ENCODE measurements around the gene SHKBP1. TPM values are rescaled to one million over a fixed set of nuclear protein-coding genes. Genes with fewer than 3 reads are reported as not detected.
A peak's percentile ranks its signal among the peaks of the same experiment; 100 is the strongest.

The SHKBP1 gene
- total RNA-seq, 1 experiment from 2014 or later, result 92.9 TPM

- H3K27me3 ChIP-seq (ENCODE audit: insufficient read depth, low read length), result peaks cover 10% of the 10 kb centered on the region; the same call in 1 of the 2 replicates
- no peak within 1 kb of the TSS for H3K9ac ChIP-seq (ENCODE audit: extremely low read depth, insufficient read length, low read length)
- H3K79me1 ChIP-seq (ENCODE audit: insufficient read depth, low read depth, low read length, poor library complexity, severe bottlenecking), result no peaks in the 10 kb centered on the region
- no peak within 1 kb of the TSS; a peak in 1 of 7 replicates for H3K27ac Mint-ChIP-seq
- H3K56ac ChIP-seq (ENCODE audit: insufficient read length, low read depth, low read length), result no peak within 1 kb of the TSS
- no peak within 1 kb of the TSS for H2BK20ac ChIP-seq (ENCODE audit: low read depth, low read length, poor library complexity, severe bottlenecking)
- H3K9me3 ChIP-seq (ENCODE audit: control insufficient read depth, low read depth, low read length), result no peaks in the 10 kb centered on the region
- H2BK5ac ChIP-seq (ENCODE audit: insufficient read length, low read length), result no peak within 1 kb of the TSS
- peak within 1 kb of the TSS; percentile 13 for H3K4me2 ChIP-seq (ENCODE audit: insufficient read depth, insufficient read length, low read length)
- no peaks in the 10 kb centered on the region for H4K20me1 ChIP-seq (ENCODE audit: control insufficient read depth, insufficient read depth, insufficient read length)
- no peak within 1 kb of the TSS for H2BK12ac ChIP-seq (ENCODE audit: insufficient read length, low read depth, low read length)
- peak within 1 kb of the TSS; percentile 56 to 76 for H3K4me3 Mint-ChIP-seq
- H4K8ac ChIP-seq (replicated peaks; ENCODE audit: insufficient read length, low read depth, low read length), result no peak within 1 kb of the TSS
- peaks cover 56% of the 10 kb centered on the region for H3K27me3 Mint-ChIP-seq (ENCODE audit: low read depth)
- H2AFZ ChIP-seq (ENCODE audit: low read length), result no peak within 1 kb of the TSS
- peaks cover 37 to 57% of the 10 kb centered on the region in 2 experiments for H3K4me1 Mint-ChIP-seq
- WGBS (ENCODE audit: extremely low coverage, insufficient read length, low lambda C conversion rate), result no CpG with 5 or more reads among the region's 82 CpGs
- no peak within 1 kb of the TSS for H4K91ac ChIP-seq (ENCODE audit: insufficient read length, low read depth, low read length)
- no peak within 1 kb of the TSS for H3K14ac ChIP-seq (ENCODE audit: insufficient read depth, low read length)
- no peak within 1 kb of the TSS for H4K5ac ChIP-seq (ENCODE audit: insufficient read length, low read depth, low read length)
- no peak for TF ChIP-seq CTCF (conservative IDR thresholded peaks at IDR 0.05)
- H3T11ph ChIP-seq (ENCODE audit: low read length), result no peak within 1 kb of the TSS
- H3K9me3 Mint-ChIP-seq, result no peaks in the 10 kb centered on the region; a peak in 1 of 5 replicates
- H2AK5ac ChIP-seq (ENCODE audit: insufficient read length, low read length), result no peak within 1 kb of the TSS
- no peak within 1 kb of the TSS for H3K18ac ChIP-seq (ENCODE audit: insufficient read length, low read depth, low read length)
- no peak within 1 kb of the TSS for H2BK15ac ChIP-seq (ENCODE audit: low read depth, low read length)
- peaks cover 0 to 3% (median 0%) of the 10 kb centered on the region in 3 experiments; a peak in 2 of 7 replicates for H3K36me3 Mint-ChIP-seq (ENCODE audit: insufficient read depth in 1 of 3, low read depth in 3 of 3)
- H3K79me2 ChIP-seq (ENCODE audit: insufficient read depth, low read length), result no peaks in the 10 kb centered on the region
- H3K23ac ChIP-seq (ENCODE audit: insufficient read length, low read depth, low read length), result no peak within 1 kb of the TSS
- no peak within 1 kb of the TSS for H3K27ac ChIP-seq (ENCODE audit: insufficient read length, low read depth, low read length)
- H3K23me2 ChIP-seq (ENCODE audit: insufficient read length, low read depth, low read length, poor library complexity, severe bottlenecking), result peaks cover 25% of the 10 kb centered on the region
- peak; percentile 40 for DNase-seq
- H3K4ac ChIP-seq (ENCODE audit: low read depth, low read length), result no peak within 1 kb of the TSS
- peaks cover 4% of the 10 kb centered on the region for H3K4me1 ChIP-seq (ENCODE audit: insufficient read depth, low read length)
- H2BK120ac ChIP-seq (ENCODE audit: low read depth, low read length, poor library complexity, severe bottlenecking), result no peak within 1 kb of the TSS
Measured at GRCh38 chr19:40601134-40601974, 24.7 kb downstream of the SHKBP1 start, which contains the start of gene LTBP4. TSS of gene LTBP4 (plus strand) at chr19:40601369. CDS start at chr19:40601388, 19 bp downstream.
